GM23338 (cell line): ENCODE results near the gene GBF1. TPM values are rescaled to one million over a fixed set of nuclear protein-coding genes. Genes with fewer than 3 reads are reported as not detected.

Source experiments
- ATAC-seq: fragments of 200-7000 bp; cut with Tn5 transposase; 3 replicates; pipeline ENCODE4 v1.9.1; 2020
- DNase-seq: peaks from one replicate; pipeline ENCODE4 v3.0.0-alpha.2; 2015; ENCODE audit warnings: low spot score
- H2AFZ ChIP-seq: fragments of 200-600 bp; sonication (generic); 2 replicates; pipeline ENCODE4 v1.8.0; 2016; ENCODE audit warnings: antibody characterized with exemption, mild to moderate bottlenecking, moderate library complexity
- H3F3A ChIP-seq: fragments of 200-600 bp; sonication (generic); replicated peaks from 2 replicates; pipeline ENCODE4 v1.8.0; 2017; ENCODE audit warnings: antibody characterized with exemption, mixed run types, low read depth
- H3K27ac ChIP-seq: fragments of 200-600 bp; sonication (generic); 2 replicates; pipeline ENCODE4 v1.6.1; 2016; ENCODE audit warnings: low read depth
- H3K27me3 ChIP-seq: fragments of 200-600 bp; sonication (generic); 2 replicates; pipeline ENCODE4 v1.8.0; 2016; ENCODE audit warnings: mild to moderate bottlenecking, mixed run types, moderate library complexity; ENCODE audit not compliant: insufficient read depth
- H3K36me3 ChIP-seq: fragments of 200-600 bp; sonication (generic); 2 replicates; pipeline ENCODE4 v1.8.0; 2016; ENCODE audit warnings: mild to moderate bottlenecking; ENCODE audit not compliant: insufficient read depth
- H3K4me1 ChIP-seq: fragments of 200-600 bp; sonication (generic); 2 replicates; pipeline ENCODE4 v1.8.0; 2016; ENCODE audit warnings: mild to moderate bottlenecking, moderate library complexity; ENCODE audit not compliant: insufficient read depth
- H3K4me2 ChIP-seq: fragments of 200-600 bp; sonication (generic); 2 replicates; pipeline ENCODE4 v1.7.1; 2017; ENCODE audit warnings: mixed run types
- H3K4me3 ChIP-seq: fragments of 200-600 bp; sonication (generic); 2 replicates; pipeline ENCODE4 v1.6.1; 2016; ENCODE audit warnings: mixed run types
- H3K79me2 ChIP-seq: fragments of 200-600 bp; sonication (generic); replicated peaks from 2 replicates; pipeline ENCODE4 v1.8.0; 2017; ENCODE audit warnings: mild to moderate bottlenecking; ENCODE audit not compliant: insufficient read depth
- H3K9me2 ChIP-seq: fragments of 200-600 bp; sonication (generic); 2 replicates; pipeline ENCODE4 v1.8.0; 2017; ENCODE audit not compliant: insufficient read depth
- H4K20me1 ChIP-seq: fragments of 200-600 bp; sonication (generic); replicated peaks from 2 replicates; pipeline ENCODE4 v1.8.0; 2017; ENCODE audit warnings: mild to moderate bottlenecking; ENCODE audit not compliant: insufficient read depth
- H3K27ac Mint-ChIP-seq: 2 replicates; pipeline ENCODE4 v1.8.0; 2020; ENCODE audit warnings: inconsistent platforms, mild to moderate bottlenecking, moderate library complexity, mixed read lengths
- H3K27me3 Mint-ChIP-seq: 3 replicates; pipeline ENCODE4 v1.8.0; 2022; ENCODE audit warnings: low read depth, mild to moderate bottlenecking, moderate library complexity, mixed read lengths, inconsistent platforms; ENCODE audit not compliant: insufficient read depth, poor library complexity
- H3K36me3 Mint-ChIP-seq: 3 replicates; pipeline ENCODE4 v1.8.0; 2021; ENCODE audit warnings: low read depth, mild to moderate bottlenecking, inconsistent platforms, moderate library complexity, mixed read lengths
- H3K4me1 Mint-ChIP-seq: 3 replicates; pipeline ENCODE4 v1.8.0; 2020; ENCODE audit warnings: mild to moderate bottlenecking, inconsistent platforms, mixed read lengths
- H3K4me3 Mint-ChIP-seq: 3 replicates; pipeline ENCODE4 v1.8.0; 2021; ENCODE audit warnings: moderate library complexity, mild to moderate bottlenecking, inconsistent platforms, mixed read lengths
- H3K9me3 Mint-ChIP-seq: 3 replicates; pipeline ENCODE4 v1.8.0; 2020; ENCODE audit warnings: moderate library complexity, mild to moderate bottlenecking, inconsistent platforms, mixed read lengths
- CREB1 ChIP-seq: fragments of 250-450 bp; sonication (Bioruptor Pico); IDR thresholded peaks from 2 replicates; pipeline ENCODE4 v1.5.0; 2020; ENCODE audit warnings: low read depth, mild to moderate bottlenecking, moderate library complexity
- CTCF ChIP-seq, 2 experiments: fragments of 200-600 bp in 1 of 2; sonication (generic) in 1 of 2; conservative IDR thresholded peaks; 2 replicates each; pipeline versions ENCODE4 v1.5.1 to v1.6.1; 2016 to 2017; ENCODE audit warnings: antibody characterized with exemption in 2 of 2, low read depth in 2 of 2, mild to moderate bottlenecking in 2 of 2, moderate library complexity in 1 of 2
- JUNB ChIP-seq: IDR thresholded peaks from one replicate; pipeline ENCODE4 v1.6.1; 2016; ENCODE audit warnings: antibody characterized with exemption; ENCODE audit not compliant: unreplicated experiment
- NANOG ChIP-seq: IDR thresholded peaks from 2 replicates; pipeline ENCODE4 v1.6.1; 2016; ENCODE audit warnings: antibody characterized with exemption, borderline replicate concordance
- POLR2AphosphoS5 ChIP-seq: IDR thresholded peaks from 2 replicates; pipeline ENCODE4 v1.6.1; 2016; ENCODE audit warnings: antibody characterized with exemption, low read depth
- REST ChIP-seq: IDR thresholded peaks from one replicate; pipeline ENCODE4 v1.6.1; 2018; ENCODE audit warnings: antibody characterized with exemption; ENCODE audit not compliant: unreplicated experiment
- STAT1 ChIP-seq: IDR thresholded peaks from one replicate; pipeline ENCODE4 v1.6.1; 2016; ENCODE audit warnings: antibody characterized with exemption; ENCODE audit not compliant: unreplicated experiment
- polyA plus RNA-seq: library from polyadenylated mRNA; unstranded; fragments of >200 nt; fragmentation: Nextera tagmentation; extraction: Ambion mirVana; gene quantifications from 2 replicates; pipeline ENCODE4 v1.2.1, GENCODE V29; 2016
- total RNA-seq: library from RNA; depleted of rRNA; stranded (reverse); fragments of >200 nt; shearing (Covaris generic); gene quantifications from 2 replicates; pipeline ENCODE4 v1.2.3, GENCODE V29; 2014
- TF ChIP-seq, protein P1 (sequence below): fragments of 250-450 bp; sonication (Bioruptor Pico); IDR thresholded peaks from 2 replicates; pipeline ENCODE4 v1.5.0; 2020; ENCODE audit warnings: mild to moderate bottlenecking, moderate library complexity

The GBF1 gene
- total and polyA plus RNA-seq, 2 experiments from 2014 or later: 6.5 to 27.2 TPM

DNA sequence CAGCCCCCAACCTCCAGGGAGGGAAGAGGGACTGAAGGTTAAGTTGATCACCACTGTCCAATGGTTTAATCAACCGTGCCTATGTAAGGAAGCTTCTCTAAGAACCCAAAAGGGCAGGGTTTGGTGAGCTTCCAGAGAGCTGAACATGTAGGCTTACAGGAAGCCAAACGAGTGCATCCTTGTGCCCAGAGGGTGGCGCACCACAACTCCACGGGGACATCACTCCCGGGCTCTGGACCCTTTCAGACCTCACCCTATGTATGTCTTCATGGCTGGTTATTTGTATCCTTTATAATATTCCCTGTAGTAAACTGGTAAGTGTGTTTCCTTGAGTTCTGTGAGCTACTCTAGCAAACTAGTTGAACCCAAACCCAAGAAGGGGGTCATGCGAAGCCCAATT lies 138.7 kb downstream of the GBF1 start:
- H3K27ac Mint-ChIP-seq: no peak overlapping the region
- Histone ChIP-seq H2AFZ (no peak overlapping the region), H3F3A (no peaks in the 10 kb centered on the region), H4K20me1 (no peaks in the 10 kb centered on the region; the same call in 1 of the 2 replicates), H3K9me2 (no peaks in the 10 kb centered on the region), H3K36me3 (no peaks in the 10 kb centered on the region), H3K27me3 (no peaks in the 10 kb centered on the region), H3K4me2 (no peak overlapping the region), H3K4me3 (no peak overlapping the region), H3K4me1 (no peaks in the 10 kb centered on the region), H3K27ac (0 out of 2 replicates have a peak overlapping the region, but pooled peaks have one; percentile 26), H3K79me2 (no peaks in the 10 kb centered on the region)
- no peaks in the 10 kb centered on the region for H3K4me1 Mint-ChIP-seq
- no peak overlapping the region for H3K4me3 Mint-ChIP-seq
- ATAC-seq: peak; percentile 96
- peak; percentile 86 for DNase-seq
- TF ChIP-seq CTCF (conservative IDR thresholded peaks at IDR 0.05; ENCODE audit: low read depth in 2 of 2) (peak; percentile 76 to 90), STAT1 (no peak)
- H3K27me3 Mint-ChIP-seq: peaks cover 11% of the 10 kb centered on the region
- H3K36me3 Mint-ChIP-seq: peaks cover 9% of the 10 kb centered on the region; the same call in 2 of the 3 replicates
- no peaks in the 10 kb centered on the region for H3K9me3 Mint-ChIP-seq

DNA sequence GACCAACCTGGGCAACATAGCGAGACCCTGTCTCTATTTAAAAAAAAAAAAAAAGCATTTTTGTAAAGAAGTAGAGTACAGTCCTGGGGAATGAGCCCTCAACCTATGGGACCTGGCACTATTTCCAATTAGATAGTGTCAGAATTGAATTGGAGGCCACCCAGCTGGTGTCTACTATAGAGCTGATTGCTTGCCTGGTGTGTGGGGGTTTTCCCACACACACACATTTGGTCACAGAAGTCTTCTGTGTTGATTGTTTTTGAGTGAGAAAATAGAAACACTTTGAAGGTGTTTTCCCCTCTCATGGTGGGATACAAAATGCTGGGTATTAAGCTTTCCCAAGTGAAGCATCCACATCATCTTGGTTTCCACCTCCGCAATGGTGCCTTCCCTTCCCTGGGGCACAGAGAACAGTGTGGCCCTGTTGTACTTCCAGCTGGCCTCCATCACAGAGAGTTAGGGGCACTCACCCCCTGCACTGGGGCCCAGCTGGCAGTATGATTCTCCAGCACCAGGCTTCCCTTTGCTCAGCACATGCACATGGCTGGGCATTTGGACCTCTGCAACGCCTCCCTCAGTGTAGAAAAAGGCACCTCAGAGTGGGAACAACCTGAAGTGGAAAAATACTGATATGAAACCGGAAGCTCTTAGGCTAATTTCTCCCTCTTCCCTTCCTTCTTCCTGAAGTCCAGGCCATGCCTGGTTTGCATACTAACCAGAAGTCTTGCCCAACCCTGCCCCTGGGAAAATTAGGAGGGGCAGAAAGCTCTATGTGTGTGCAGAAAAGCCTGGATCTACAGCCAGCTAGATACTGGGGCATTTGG lies 139.5 kb downstream of the GBF1 start:
- no peak overlapping the region for H2AFZ ChIP-seq
- Mint-ChIP-seq H3K4me3 (no peak overlapping the region), H3K27me3 (peaks cover 9% of the 10 kb centered on the region), H3K36me3 (peaks cover 6% of the 10 kb centered on the region; the same call in 1 of the 3 replicates), H3K4me1 (no peaks in the 10 kb centered on the region), H3K27ac (no peak overlapping the region), H3K9me3 (no peaks in the 10 kb centered on the region)
- ATAC-seq (no peak), DNase-seq (no peak)
- no peaks in the 10 kb centered on the region for H3K27me3 ChIP-seq
- H3K79me2 ChIP-seq: no peaks in the 10 kb centered on the region
- no peaks in the 10 kb centered on the region for H3F3A ChIP-seq
- no peak overlapping the region for H3K4me3 ChIP-seq
- H4K20me1 ChIP-seq: no peaks in the 10 kb centered on the region; the same call in 1 of the 2 replicates
- no peaks in the 10 kb centered on the region for H3K9me2 ChIP-seq
- H3K27ac ChIP-seq: no peak overlapping the region
- no peak overlapping the region for H3K4me2 ChIP-seq
- H3K4me1 ChIP-seq: no peaks in the 10 kb centered on the region
- no peaks in the 10 kb centered on the region for H3K36me3 ChIP-seq
- TF ChIP-seq, protein P1, sequence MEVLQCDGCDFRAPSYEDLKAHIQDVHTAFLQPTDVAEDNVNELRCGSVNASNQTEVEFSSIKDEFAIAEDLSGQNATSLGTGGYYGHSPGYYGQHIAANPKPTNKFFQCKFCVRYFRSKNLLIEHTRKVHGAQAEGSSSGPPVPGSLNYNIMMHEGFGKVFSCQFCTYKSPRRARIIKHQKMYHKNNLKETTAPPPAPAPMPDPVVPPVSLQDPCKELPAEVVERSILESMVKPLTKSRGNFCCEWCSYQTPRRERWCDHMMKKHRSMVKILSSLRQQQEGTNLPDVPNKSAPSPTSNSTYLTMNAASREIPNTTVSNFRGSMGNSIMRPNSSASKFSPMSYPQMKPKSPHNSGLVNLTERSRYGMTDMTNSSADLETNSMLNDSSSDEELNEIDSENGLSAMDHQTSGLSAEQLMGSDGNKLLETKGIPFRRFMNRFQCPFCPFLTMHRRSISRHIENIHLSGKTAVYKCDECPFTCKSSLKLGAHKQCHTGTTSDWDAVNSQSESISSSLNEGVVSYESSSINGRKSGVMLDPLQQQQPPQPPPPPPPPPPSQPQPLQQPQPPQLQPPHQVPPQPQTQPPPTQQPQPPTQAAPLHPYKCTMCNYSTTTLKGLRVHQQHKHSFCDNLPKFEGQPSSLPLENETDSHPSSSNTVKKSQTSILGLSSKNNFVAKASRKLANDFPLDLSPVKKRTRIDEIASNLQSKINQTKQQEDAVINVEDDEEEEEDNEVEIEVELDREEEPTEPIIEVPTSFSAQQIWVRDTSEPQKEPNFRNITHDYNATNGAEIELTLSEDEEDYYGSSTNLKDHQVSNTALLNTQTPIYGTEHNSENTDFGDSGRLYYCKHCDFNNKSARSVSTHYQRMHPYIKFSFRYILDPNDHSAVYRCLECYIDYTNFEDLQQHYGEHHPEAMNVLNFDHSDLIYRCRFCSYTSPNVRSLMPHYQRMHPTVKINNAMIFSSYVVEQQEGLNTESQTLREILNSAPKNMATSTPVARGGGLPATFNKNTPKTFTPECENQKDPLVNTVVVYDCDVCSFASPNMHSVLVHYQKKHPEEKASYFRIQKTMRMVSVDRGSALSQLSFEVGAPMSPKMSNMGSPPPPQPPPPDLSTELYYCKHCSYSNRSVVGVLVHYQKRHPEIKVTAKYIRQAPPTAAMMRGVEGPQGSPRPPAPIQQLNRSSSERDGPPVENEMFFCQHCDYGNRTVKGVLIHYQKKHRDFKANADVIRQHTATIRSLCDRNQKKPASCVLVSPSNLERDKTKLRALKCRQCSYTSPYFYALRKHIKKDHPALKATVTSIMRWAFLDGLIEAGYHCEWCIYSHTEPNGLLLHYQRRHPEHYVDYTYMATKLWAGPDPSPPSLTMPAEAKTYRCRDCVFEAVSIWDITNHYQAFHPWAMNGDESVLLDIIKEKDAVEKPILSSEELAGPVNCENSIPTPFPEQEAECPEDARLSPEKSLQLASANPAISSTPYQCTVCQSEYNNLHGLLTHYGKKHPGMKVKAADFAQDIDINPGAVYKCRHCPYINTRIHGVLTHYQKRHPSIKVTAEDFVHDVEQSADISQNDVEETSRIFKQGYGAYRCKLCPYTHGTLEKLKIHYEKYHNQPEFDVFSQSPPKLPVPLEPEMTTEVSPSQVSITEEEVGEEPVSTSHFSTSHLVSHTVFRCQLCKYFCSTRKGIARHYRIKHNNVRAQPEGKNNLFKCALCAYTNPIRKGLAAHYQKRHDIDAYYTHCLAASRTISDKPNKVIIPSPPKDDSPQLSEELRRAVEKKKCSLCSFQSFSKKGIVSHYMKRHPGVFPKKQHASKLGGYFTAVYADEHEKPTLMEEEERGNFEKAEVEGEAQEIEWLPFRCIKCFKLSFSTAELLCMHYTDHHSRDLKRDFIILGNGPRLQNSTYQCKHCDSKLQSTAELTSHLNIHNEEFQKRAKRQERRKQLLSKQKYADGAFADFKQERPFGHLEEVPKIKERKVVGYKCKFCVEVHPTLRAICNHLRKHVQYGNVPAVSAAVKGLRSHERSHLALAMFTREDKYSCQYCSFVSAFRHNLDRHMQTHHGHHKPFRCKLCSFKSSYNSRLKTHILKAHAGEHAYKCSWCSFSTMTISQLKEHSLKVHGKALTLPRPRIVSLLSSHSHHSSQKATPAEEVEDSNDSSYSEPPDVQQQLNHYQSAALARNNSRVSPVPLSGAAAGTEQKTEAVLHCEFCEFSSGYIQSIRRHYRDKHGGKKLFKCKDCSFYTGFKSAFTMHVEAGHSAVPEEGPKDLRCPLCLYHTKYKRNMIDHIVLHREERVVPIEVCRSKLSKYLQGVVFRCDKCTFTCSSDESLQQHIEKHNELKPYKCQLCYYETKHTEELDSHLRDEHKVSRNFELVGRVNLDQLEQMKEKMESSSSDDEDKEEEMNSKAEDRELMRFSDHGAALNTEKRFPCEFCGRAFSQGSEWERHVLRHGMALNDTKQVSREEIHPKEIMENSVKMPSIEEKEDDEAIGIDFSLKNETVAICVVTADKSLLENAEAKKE (CRISPR knock-in tag): no peak
- TF ChIP-seq CREB1: no peak
- no peak for TF ChIP-seq JUNB
- no peak for TF ChIP-seq POLR2AphosphoS5
- no peak for TF ChIP-seq REST
- TF ChIP-seq NANOG: no peak
